CD4-positive, alpha-beta memory T cell (primary cell): Measurements from ENCODE around the gene SERPINA10. TPM values are rescaled to one million over a fixed set of nuclear protein-coding genes. Genes with fewer than 3 reads are reported as not detected.
"Not testable (repeated sequence)": the region's sequence is repeated elsewhere in the genome, so short reads cannot be mapped to it uniquely, and the experiment has no call there.

Experiments used
- CTCF ChIA-PET: fragments of 350-600 bp; sonication (Branson Sonifier 250); formaldehyde crosslinking; loops from one replicate; lab custom pipeline; 2021; ENCODE audit warnings: inconsistent platforms; ENCODE audit not compliant: partially characterized antibody; lab: Charles Lee
- POLR2A ChIA-PET: fragments of 350-600 bp; sonication (Branson Sonifier 250); formaldehyde crosslinking; loops from one replicate; lab custom pipeline; 2021; ENCODE audit not compliant: partially characterized antibody; lab: Charles Lee
- DNase-seq, 5 donors: peaks; one replicate each; pipeline versions ENCODE4 v3.0.0 to v3.0.0-alpha.2; 2020 to 2022; ENCODE audit warnings: mixed read lengths in 1 of 5
- H3K27ac ChIP-seq: one replicate; pipeline ENCODE4 v1.7.0; 2013; ENCODE audit warnings: low read depth, low read length
- H3K27me3 ChIP-seq: 2 replicates; pipeline ENCODE4 v1.7.0; 2013; ENCODE audit warnings: mild to moderate bottlenecking, low read length, moderate library complexity; ENCODE audit not compliant: insufficient read depth
- H3K36me3 ChIP-seq: 2 replicates; pipeline ENCODE4 v1.7.0; 2013; ENCODE audit warnings: mild to moderate bottlenecking, low read length, moderate library complexity; ENCODE audit not compliant: insufficient read depth
- H3K4me1 ChIP-seq: 2 replicates; pipeline ENCODE4 v1.7.0; 2013; ENCODE audit warnings: mild to moderate bottlenecking, low read length, moderate library complexity; ENCODE audit not compliant: insufficient read depth
- H3K4me3 ChIP-seq, 2 donors: one replicate each; pipeline ENCODE4 v1.7.0; 2013; ENCODE audit warnings: low read length in 2 of 2, mild to moderate bottlenecking in 1 of 2
- H3K9me3 ChIP-seq, 2 donors: one replicate each; pipeline ENCODE4 v1.7.0; 2013; ENCODE audit warnings: low read length in 2 of 2, control low read depth in 1 of 2; ENCODE audit not compliant: control insufficient read depth in 1 of 2
- H3K27ac Mint-ChIP-seq, 7 donors: one replicate each; pipeline ENCODE4 v1.8.0; 2020 to 2021; ENCODE audit warnings: mixed read lengths in 7 of 7, mild to moderate bottlenecking in 6 of 7, inconsistent platforms in 3 of 7, moderate library complexity in 3 of 7
- H3K27me3 Mint-ChIP-seq, 2 donors: one replicate each; pipeline ENCODE4 v1.8.0; 2020 to 2021; ENCODE audit warnings: mixed read lengths in 2 of 2
- H3K36me3 Mint-ChIP-seq, 2 donors: one replicate each; pipeline ENCODE4 v1.8.0; 2020 to 2021; ENCODE audit warnings: mixed read lengths in 2 of 2, inconsistent platforms in 1 of 2, mild to moderate bottlenecking in 1 of 2
- H3K4me1 Mint-ChIP-seq, 4 donors: one replicate each; pipeline ENCODE4 v1.8.0; 2020 to 2021; ENCODE audit warnings: mixed read lengths in 4 of 4, mild to moderate bottlenecking in 1 of 4
- H3K4me3 Mint-ChIP-seq, 8 donors: one replicate each; pipeline ENCODE4 v1.8.0; 2020 to 2021; ENCODE audit warnings: mixed read lengths in 8 of 8, mild to moderate bottlenecking in 7 of 8, moderate library complexity in 6 of 8, inconsistent platforms in 3 of 8
- H3K9me3 Mint-ChIP-seq, 8 donors: one replicate each; pipeline ENCODE4 v1.8.0; 2020 to 2021; ENCODE audit warnings: mixed read lengths in 8 of 8, mild to moderate bottlenecking in 5 of 8, inconsistent platforms in 3 of 8, moderate library complexity in 1 of 8
- intact Hi-C: fragments of 100-400 bp; cut with micrococcal nuclease; formaldehyde crosslinking; loops from one replicate; pipeline ENCODE4 v1.15.1; 2023
- polyA plus RNA-seq, 2 donors: library from polyadenylated mRNA; unstranded; fragments of 300-500 nt; fragmentation: Illumina TruSeq; gene quantifications; one replicate each; pipeline ENCODE4 v1.2.3, GENCODE V29; 2021
- total RNA-seq, 2 experiments: library from RNA; stranded (reverse); gene quantifications; one replicate each; pipeline ENCODE4 v1.2.3, GENCODE V29; 2021

Gene SERPINA10
- total and polyA plus RNA-seq, 4 experiments from 2014 or later, result not detected

DNA sequence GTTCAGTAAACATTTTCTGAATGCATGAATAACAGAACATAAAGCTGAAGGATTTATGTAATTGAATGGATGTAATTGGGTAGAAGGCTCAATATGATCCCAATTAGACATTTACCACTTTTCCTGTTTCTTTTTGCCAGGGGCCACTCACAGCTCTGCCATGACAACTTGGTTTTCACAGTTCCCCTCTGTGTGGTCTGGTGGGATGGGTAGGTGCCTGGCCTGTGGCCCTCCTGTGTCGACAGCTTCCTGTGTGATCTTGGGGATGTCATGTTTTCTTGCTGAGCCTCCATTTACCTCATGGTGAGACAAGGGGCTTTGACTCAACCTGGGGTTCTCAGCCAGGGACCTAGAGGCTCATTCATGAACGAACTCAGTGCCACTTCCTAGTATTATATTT is 12.6 kb upstream of the SERPINA10 start:
- ChIA-PET CTCF (no interaction called here), POLR2A (no interaction called here)
- Histone ChIP-seq H3K4me1 (no peaks in the 10 kb centered on the region), H3K27me3 (no peaks in the 10 kb centered on the region), H3K36me3 (no peaks in the 10 kb centered on the region), H3K4me3 (no peak overlapping the region), H3K27ac (no peak overlapping the region), H3K9me3 (no peaks in the 10 kb centered on the region)
- intact Hi-C loops, result no loop called here
- Mint-ChIP-seq H3K27ac (no peak overlapping the region), H3K4me3 (no peak overlapping the region), H3K36me3 (peaks cover 1 to 9% of the 10 kb centered on the region in 2 donors), H3K27me3 (peaks cover 0 to 16% of the 10 kb centered on the region in 2 donors), H3K9me3 (peaks cover 4 to 30% (median 23%) of the 10 kb centered on the region in 8 donors), H3K4me1 (no peaks in the 10 kb centered on the region)
- no peak for DNase-seq

DNA sequence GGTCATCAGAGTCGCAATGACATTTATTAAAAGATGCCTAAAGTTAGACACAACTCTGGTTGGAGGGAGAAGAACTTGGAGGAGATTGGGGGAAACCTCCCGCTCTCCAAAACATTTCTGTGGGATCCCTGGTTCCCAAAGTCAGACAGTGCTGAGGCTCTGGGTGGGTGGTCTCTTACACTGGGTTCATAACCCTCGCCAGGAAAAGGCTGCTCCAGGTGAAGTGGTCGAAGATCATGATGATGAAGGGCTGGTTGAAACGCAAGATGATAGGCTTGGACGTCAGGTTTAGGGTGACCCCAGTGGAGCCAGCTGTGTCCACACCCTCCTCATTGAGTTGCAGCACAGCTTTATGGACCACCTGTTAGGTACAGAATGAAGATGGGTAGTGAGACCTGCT is 11.2 kb upstream of the SERPINA10 start:
- H3K27ac ChIP-seq, result no peak overlapping the region
- ChIA-PET POLR2A (no interaction called here), CTCF (no interaction called here)
- H3K9me3 ChIP-seq, result no peaks in the 10 kb centered on the region
- DNase-seq, result no peak
- H3K36me3 ChIP-seq, result no peaks in the 10 kb centered on the region
- H3K4me1 ChIP-seq, result no peaks in the 10 kb centered on the region
- H3K9me3 Mint-ChIP-seq, result peaks cover 4 to 29% (median 23%) of the 10 kb centered on the region in 8 donors
- H3K27me3 ChIP-seq, result no peaks in the 10 kb centered on the region
- intact Hi-C loops, result no loop called here
- no peak overlapping the region for H3K4me3 Mint-ChIP-seq
- no peak overlapping the region for H3K27ac Mint-ChIP-seq
- H3K27me3 Mint-ChIP-seq, result peaks cover 2 to 16% of the 10 kb centered on the region in 2 donors
- H3K4me1 Mint-ChIP-seq, result no peaks in the 10 kb centered on the region
- H3K4me3 ChIP-seq, result no peak overlapping the region
- peaks cover 1 to 9% of the 10 kb centered on the region in 2 donors for H3K36me3 Mint-ChIP-seq

DNA sequence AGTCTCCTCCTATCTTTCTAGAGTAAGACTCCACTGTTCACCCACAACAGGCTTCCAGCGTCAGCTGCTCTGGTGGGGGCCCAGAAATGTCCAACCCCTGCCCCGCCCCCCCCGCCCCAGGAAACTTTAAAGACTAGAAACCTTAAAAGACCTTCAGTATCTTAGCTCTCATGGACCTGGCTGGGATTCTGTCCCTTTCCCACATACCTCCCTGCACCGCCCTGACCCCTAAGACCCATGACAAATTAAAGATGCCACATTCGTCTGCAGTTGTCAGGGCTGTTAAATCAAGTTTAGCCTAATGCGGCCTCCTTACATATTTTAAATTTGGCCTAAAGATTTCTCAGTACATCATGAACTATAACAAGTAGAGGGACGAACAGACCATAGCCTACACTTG is 10.0 kb upstream of the SERPINA10 start:
- peaks cover 5 to 18% of the 10 kb centered on the region in 2 donors for H3K27me3 Mint-ChIP-seq
- H3K36me3 Mint-ChIP-seq, result peaks cover 1 to 5% of the 10 kb centered on the region in 2 donors
- no peaks in the 10 kb centered on the region for H3K4me1 ChIP-seq
- no peaks in the 10 kb centered on the region for H3K9me3 ChIP-seq
- no peak for DNase-seq
- POLR2A ChIA-PET, result no interaction called here
- H3K9me3 Mint-ChIP-seq, result peaks cover 0 to 17% (median 15%) of the 10 kb centered on the region in 8 donors
- no peak overlapping the region for H3K4me3 Mint-ChIP-seq
- no peaks in the 10 kb centered on the region for H3K27me3 ChIP-seq
- intact Hi-C loops, result no loop called here
- H3K4me1 Mint-ChIP-seq, result no peaks in the 10 kb centered on the region
- no peaks in the 10 kb centered on the region for H3K36me3 ChIP-seq
- H3K27ac Mint-ChIP-seq, result no peak overlapping the region
- no peak overlapping the region for H3K27ac ChIP-seq
- CTCF ChIA-PET, result no interaction called here
- H3K4me3 ChIP-seq, result no peak overlapping the region

GRCh38 chr14:94298130-94298529 is 5.1 kb upstream of the SERPINA10 start:
- H3K4me3 Mint-ChIP-seq, result no peak overlapping the region
- peaks cover 0 to under 1% of the 10 kb centered on the region in 2 donors for H3K36me3 Mint-ChIP-seq
- H3K9me3 Mint-ChIP-seq, result peaks cover 0 to 5% (median 3%) of the 10 kb centered on the region in 8 donors
- intact Hi-C loops, result no loop called here
- peaks cover 8 to 19% of the 10 kb centered on the region in 2 donors for H3K27me3 Mint-ChIP-seq
- POLR2A ChIA-PET, result no interaction called here
- H3K4me3 ChIP-seq, result no peak overlapping the region
- H3K4me1 ChIP-seq, result no peaks in the 10 kb centered on the region
- H3K4me1 Mint-ChIP-seq, result no peaks in the 10 kb centered on the region
- no peak for DNase-seq
- H3K27me3 ChIP-seq, result no peaks in the 10 kb centered on the region
- H3K27ac ChIP-seq, result no peak overlapping the region
- H3K9me3 ChIP-seq, result no peaks in the 10 kb centered on the region
- no peaks in the 10 kb centered on the region for H3K36me3 ChIP-seq
- no peak overlapping the region for H3K27ac Mint-ChIP-seq
- CTCF ChIA-PET, result no interaction called here

GRCh38 chr14:94296181-94296545 is 3.1 kb upstream of the SERPINA10 start:
- H3K27me3 Mint-ChIP-seq, result peaks cover 8 to 19% of the 10 kb centered on the region in 2 donors
- H3K36me3 Mint-ChIP-seq, H3K27ac Mint-ChIP-seq, H3K9me3 ChIP-seq, CTCF ChIA-PET, H3K9me3 Mint-ChIP-seq, H3K27ac ChIP-seq, H3K36me3 ChIP-seq, POLR2A ChIA-PET, H3K4me1 Mint-ChIP-seq, H3K4me3 ChIP-seq, intact Hi-C loops, H3K27me3 ChIP-seq, H3K4me1 ChIP-seq, DNase-seq, H3K4me3 Mint-ChIP-seq: not testable (repeated sequence)

- no peak overlapping the region for H3K4me3 ChIP-seq
- peaks cover 0 to 3% (median under 1%) of the 10 kb centered on the region in 8 donors for H3K9me3 Mint-ChIP-seq
- DNase-seq, result no peak
- POLR2A ChIA-PET, result no interaction called here
- no peaks in the 10 kb centered on the region for H3K4me1 ChIP-seq
- no peaks in the 10 kb centered on the region for H3K27me3 ChIP-seq
- H3K4me1 Mint-ChIP-seq, result no peaks in the 10 kb centered on the region
- intact Hi-C loops, result no loop called here
- H3K27me3 Mint-ChIP-seq, result peaks cover 8 to 19% of the 10 kb centered on the region in 2 donors
- H3K36me3 ChIP-seq, result no peaks in the 10 kb centered on the region
- no peak overlapping the region for H3K27ac ChIP-seq
- CTCF ChIA-PET, result interaction anchor here (0.6 kb wide), 1 partner anchor 163 kb away, joined by 3 read pairs; no protein-coding TSS in a partner anchor
- no peaks in the 10 kb centered on the region for H3K9me3 ChIP-seq
- no peak overlapping the region for H3K27ac Mint-ChIP-seq
- H3K36me3 Mint-ChIP-seq, result no peaks in the 10 kb centered on the region
- H3K4me3 Mint-ChIP-seq, result no peak overlapping the region
These were observed 2.5 kb upstream of the SERPINA10 start for GRCh38 chr14:94295360-94296180.

DNA sequence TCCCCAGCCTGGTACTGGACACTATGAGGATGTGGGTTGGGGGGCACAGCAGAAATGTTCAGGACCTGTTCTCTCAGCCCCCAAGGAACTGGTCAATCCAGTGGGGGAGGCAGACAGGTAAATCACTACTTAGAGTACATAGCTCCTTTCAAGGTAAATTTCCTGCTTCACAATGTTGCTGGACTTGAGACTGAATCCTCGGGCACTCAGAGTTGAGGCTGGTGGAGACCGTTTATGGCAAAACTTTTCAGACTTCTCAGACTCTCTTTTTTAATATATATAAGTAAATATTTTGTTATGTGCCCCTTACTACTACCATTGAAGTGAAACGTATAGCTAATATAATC is 483 bp upstream of the SERPINA10 start:
- Histone ChIP-seq H3K4me3 (no peak overlapping the region), H3K4me1 (no peaks in the 10 kb centered on the region), H3K9me3 (no peaks in the 10 kb centered on the region), H3K36me3 (no peaks in the 10 kb centered on the region), H3K27me3 (no peaks in the 10 kb centered on the region), H3K27ac (no peak overlapping the region)
- Mint-ChIP-seq H3K27me3 (peaks cover 3 to 14% of the 10 kb centered on the region in 2 donors), H3K27ac (no peak overlapping the region), H3K9me3 (peaks cover 0 to 2% (median 0%) of the 10 kb centered on the region in 8 donors), H3K4me1 (no peaks in the 10 kb centered on the region), H3K36me3 (no peaks in the 10 kb centered on the region), H3K4me3 (no peak overlapping the region)
- intact Hi-C loops, result no loop called here
- CTCF ChIA-PET, result no interaction called here
- no peak for DNase-seq
- POLR2A ChIA-PET, result no interaction called here
